HAP-1 (cell line): ENCODE measurements around the gene TMED5.
"Not testable (repeated sequence)": the region's sequence is repeated elsewhere in the genome, so short reads cannot be mapped to it uniquely, and the experiment has no call there.

ENCODE experiments used
- DNase-seq, 2 experiments: peaks; one replicate each; pipeline ENCODE4 v3.0.0-alpha.2; 2016 to 2020; ENCODE audit warnings: low spot score in 2 of 2
- H3K27me3 ChIP-seq: fragments of 250-450 bp; sonication (Bioruptor Pico); 2 replicates; pipeline ENCODE4 v1.5.1; 2020; ENCODE audit warnings: low read depth, mild to moderate bottlenecking, moderate library complexity
- H3K36me3 ChIP-seq: fragments of 250-450 bp; sonication (Bioruptor Pico); replicated peaks from 2 replicates; pipeline ENCODE4 v1.5.1; 2020; ENCODE audit warnings: mild to moderate bottlenecking
- H3K4me1 ChIP-seq: fragments of 250-450 bp; sonication (Bioruptor Pico); 2 replicates; pipeline ENCODE4 v1.5.1; 2020; ENCODE audit warnings: mild to moderate bottlenecking
- H3K4me3 ChIP-seq: fragments of 250-450 bp; sonication (Bioruptor Pico); 2 replicates; pipeline ENCODE4 v1.5.1; 2020; ENCODE audit warnings: mild to moderate bottlenecking, moderate library complexity
- H3K9me3 ChIP-seq: fragments of 250-450 bp; sonication (Bioruptor Pico); 2 replicates; pipeline ENCODE4 v1.5.1; 2020; ENCODE audit warnings: mild to moderate bottlenecking, moderate library complexity
- in situ Hi-C: fragments of 300-500 bp; cut with MboI; formaldehyde crosslinking; loops from 3 replicates; pipeline ENCODE4 v1.14.3; 2020; ENCODE audit warnings: low sequenced_read_pairs, inconsistent platforms, mixed read lengths

TMED5 gene

DNA sequence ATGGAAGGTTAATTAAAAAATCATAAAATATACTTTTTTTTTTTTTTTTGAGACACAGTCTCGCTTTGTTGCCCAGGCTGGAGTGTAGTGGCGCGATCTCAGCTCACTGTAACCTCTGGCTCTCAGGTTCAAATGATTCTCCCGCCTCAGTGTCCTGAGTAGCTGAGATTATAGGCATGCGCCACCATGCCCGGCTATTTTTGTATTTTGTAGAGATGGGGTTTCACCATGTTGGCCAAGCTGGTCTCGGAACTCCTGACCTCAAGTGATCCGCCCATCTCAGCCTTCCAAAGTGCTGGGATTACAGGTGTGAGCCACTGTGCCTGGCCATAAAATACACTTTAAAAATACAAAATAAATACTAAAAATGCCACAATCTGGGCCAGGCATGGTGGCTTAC lies 16.9 kb downstream of the TMED5 start:
- H3K36me3 ChIP-seq = peaks cover 12% of the 10 kb centered on the region; the same call in 1 of the 2 replicates

GRCh38 chr1:93159337-93159736 lies 20.9 kb downstream of the TMED5 start:
- H3K36me3 ChIP-seq = peaks cover 18% of the 10 kb centered on the region
- no peaks in the 10 kb centered on the region for H3K4me1 ChIP-seq
- H3K9me3 ChIP-seq = no peaks in the 10 kb centered on the region
- DNase-seq = no peak
- in situ Hi-C loops = no loop called here
- H3K4me3 ChIP-seq = no peak overlapping the region
- no peaks in the 10 kb centered on the region for H3K27me3 ChIP-seq

More for the DNA sequence above, 16.9 kb downstream of the TMED5 start:
- DNase-seq, H3K9me3 ChIP-seq, in situ Hi-C loops, H3K27me3 ChIP-seq, H3K4me1 ChIP-seq, H3K4me3 ChIP-seq: not testable (repeated sequence)

- peaks cover 7% of the 10 kb centered on the region for H3K4me1 ChIP-seq
- DNase-seq = no peak
- no peaks in the 10 kb centered on the region for H3K27me3 ChIP-seq
- H3K4me3 ChIP-seq = no peak overlapping the region
- in situ Hi-C loops = no loop called here
- H3K36me3 ChIP-seq = peaks cover 26% of the 10 kb centered on the region
- H3K9me3 ChIP-seq = no peaks in the 10 kb centered on the region
These were observed 24.9 kb downstream of the TMED5 start for GRCh38 chr1:93155335-93155734.

- no peak for DNase-seq
- in situ Hi-C loops = no loop called here
- H3K4me1 ChIP-seq = peaks cover 9% of the 10 kb centered on the region
- no peak overlapping the region for H3K4me3 ChIP-seq
- H3K36me3 ChIP-seq = peaks cover 23% of the 10 kb centered on the region
- no peaks in the 10 kb centered on the region for H3K9me3 ChIP-seq
- H3K27me3 ChIP-seq = no peaks in the 10 kb centered on the region
These were observed 25.3 kb downstream of the TMED5 start for GRCh38 chr1:93154898-93155297.

- Histone ChIP-seq H3K36me3 (peaks cover 14% of the 10 kb centered on the region), H3K9me3 (no peaks in the 10 kb centered on the region), H3K27me3 (no peaks in the 10 kb centered on the region), H3K4me1 (peaks cover 9% of the 10 kb centered on the region), H3K4me3 (no peak overlapping the region)
- in situ Hi-C loops = no loop called here
- DNase-seq = no peak
These were observed 27.4 kb downstream of the TMED5 start for GRCh38 chr1:93152835-93153234.

- Histone ChIP-seq H3K36me3 (peaks cover 14% of the 10 kb centered on the region), H3K4me1 (peaks cover 9% of the 10 kb centered on the region), H3K4me3 (no peak overlapping the region), H3K9me3 (no peaks in the 10 kb centered on the region), H3K27me3 (no peaks in the 10 kb centered on the region)
- no peak for DNase-seq
- in situ Hi-C loops = no loop called here
These were observed 28.7 kb downstream of the TMED5 start for GRCh38 chr1:93151474-93151873.

DNA sequence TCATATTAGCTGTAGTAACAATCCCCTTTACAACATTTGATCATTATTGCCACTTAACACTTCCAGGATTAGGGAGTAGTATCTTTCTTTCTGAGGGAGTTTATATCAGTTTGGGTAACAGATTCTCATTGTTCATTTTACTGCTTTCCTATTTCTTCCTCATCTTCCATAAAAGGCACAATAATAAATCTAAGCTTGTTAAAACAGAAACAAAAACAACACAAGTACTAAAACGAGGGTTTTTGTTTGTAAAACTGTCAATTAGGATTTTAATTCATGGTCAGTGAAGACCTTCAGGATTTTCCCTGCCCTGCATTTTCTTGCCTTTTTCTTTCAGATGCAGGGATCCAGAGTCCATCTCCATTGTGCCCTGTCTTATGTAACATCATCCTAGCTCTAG lies 29.5 kb downstream of the TMED5 start:
- Histone ChIP-seq H3K4me1 (peaks cover 9% of the 10 kb centered on the region), H3K27me3 (no peaks in the 10 kb centered on the region), H3K36me3 (peaks cover 10% of the 10 kb centered on the region), H3K4me3 (no peak overlapping the region), H3K9me3 (no peaks in the 10 kb centered on the region)
- in situ Hi-C loops = no loop called here
- DNase-seq = peak in 1 of 2 experiments; percentile 26

GRCh38 chr1:93148001-93148400 lies 32.2 kb downstream of the TMED5 start:
- DNase-seq = no peak
- peaks cover 7% of the 10 kb centered on the region; the same call in 1 of the 2 replicates for H3K36me3 ChIP-seq
- H3K27me3 ChIP-seq = no peaks in the 10 kb centered on the region
- in situ Hi-C loops = no loop called here
- no peaks in the 10 kb centered on the region for H3K9me3 ChIP-seq
- H3K4me3 ChIP-seq = no peak overlapping the region
- H3K4me1 ChIP-seq = peaks cover 9% of the 10 kb centered on the region

GRCh38 chr1:93143769-93144168 lies 36.4 kb downstream of the TMED5 start:
- Histone ChIP-seq H3K36me3 (peaks cover 1% of the 10 kb centered on the region), H3K27me3 (no peaks in the 10 kb centered on the region), H3K9me3 (no peaks in the 10 kb centered on the region), H3K4me3 (no peak overlapping the region), H3K4me1 (no peaks in the 10 kb centered on the region)
- DNase-seq = no peak
- in situ Hi-C loops = no loop called here

DNA sequence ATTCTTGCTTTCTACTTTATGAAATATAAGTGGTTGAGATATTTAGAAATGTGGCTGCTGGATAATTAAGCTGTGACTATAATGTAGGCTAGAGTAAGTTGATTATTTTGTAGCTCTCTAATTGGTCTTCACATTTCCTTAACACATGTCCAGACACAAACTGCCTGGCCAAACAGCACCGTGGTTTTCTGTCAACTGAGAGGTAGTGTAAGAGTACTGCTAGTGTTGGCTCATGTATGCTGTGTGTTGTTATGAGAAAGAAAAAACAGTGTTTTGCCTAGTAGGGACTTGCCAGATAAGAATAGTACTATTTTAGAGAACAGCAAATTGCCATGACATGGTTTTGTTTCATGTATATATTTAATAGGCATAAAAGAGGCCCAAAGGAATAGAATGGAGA lies 37.1 kb downstream of the TMED5 start:
- no peak overlapping the region for H3K4me3 ChIP-seq
- no peaks in the 10 kb centered on the region for H3K9me3 ChIP-seq
- in situ Hi-C loops = no loop called here
- H3K4me1 ChIP-seq = no peaks in the 10 kb centered on the region
- no peaks in the 10 kb centered on the region for H3K27me3 ChIP-seq
- DNase-seq = no peak
- H3K36me3 ChIP-seq = peaks cover 8% of the 10 kb centered on the region

DNA sequence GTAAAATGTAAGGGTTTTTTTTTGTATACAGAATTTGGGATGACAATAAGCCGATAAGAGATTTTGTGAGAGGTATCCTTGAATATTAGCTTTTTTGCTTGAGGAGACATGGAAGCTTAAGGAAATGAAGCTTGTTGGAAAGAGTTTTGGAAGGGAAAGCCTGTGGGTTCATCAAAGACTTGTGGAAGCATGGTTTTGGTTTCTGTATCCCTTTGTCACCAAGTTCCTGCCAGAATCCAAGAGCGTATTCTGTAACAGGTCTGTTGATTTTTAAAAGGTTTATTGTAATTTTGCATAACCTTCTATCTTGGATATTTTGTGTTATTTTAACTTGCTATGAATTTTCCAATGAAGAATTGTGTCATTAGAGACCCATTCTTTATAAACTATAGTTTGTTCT lies 38.1 kb downstream of the TMED5 start:
- in situ Hi-C loops = no loop called here

DNA sequence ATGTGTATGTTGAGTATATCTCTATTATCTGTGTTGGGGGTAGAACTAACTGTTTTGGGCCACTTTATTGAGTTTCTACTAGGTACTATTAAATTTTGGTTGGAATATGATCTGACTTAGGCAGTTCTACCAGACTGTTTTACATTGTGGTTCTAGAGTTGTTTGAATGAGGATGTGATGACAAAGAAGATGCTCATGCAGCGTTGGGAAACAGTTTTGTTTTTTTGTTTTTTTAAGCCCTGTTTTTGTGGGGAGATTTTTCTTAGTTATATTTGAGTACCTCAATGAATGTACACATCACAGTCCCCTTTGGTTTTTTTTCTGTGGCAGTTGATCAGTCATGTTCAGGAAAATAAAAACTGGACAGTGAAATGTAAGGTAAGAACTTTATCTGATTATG lies 40.1 kb downstream of the TMED5 start:
- no peak overlapping the region for H3K4me3 ChIP-seq
- DNase-seq = no peak
- in situ Hi-C loops = no loop called here
- no peaks in the 10 kb centered on the region for H3K27me3 ChIP-seq
- H3K4me1 ChIP-seq = no peaks in the 10 kb centered on the region
- peaks cover 37% of the 10 kb centered on the region for H3K36me3 ChIP-seq
- H3K9me3 ChIP-seq = no peaks in the 10 kb centered on the region

More for the DNA sequence above, 38.1 kb downstream of the TMED5 start:
- Histone ChIP-seq H3K9me3 (no peaks in the 10 kb centered on the region), H3K27me3 (no peaks in the 10 kb centered on the region), H3K4me1 (no peaks in the 10 kb centered on the region), H3K36me3 (peaks cover 18% of the 10 kb centered on the region), H3K4me3 (no peak overlapping the region)
- no peak for DNase-seq

GRCh38 chr1:93137604-93138292 lies 42.5 kb downstream of the TMED5 start:
- Histone ChIP-seq H3K9me3 (no peaks in the 10 kb centered on the region), H3K36me3 (peaks cover 49% of the 10 kb centered on the region), H3K27me3 (no peaks in the 10 kb centered on the region), H3K4me1 (no peaks in the 10 kb centered on the region), H3K4me3 (no peak overlapping the region)
- DNase-seq = no peak
- in situ Hi-C loops = no loop called here

GRCh38 chr1:93136445-93136844 lies 43.8 kb downstream of the TMED5 start:
- Histone ChIP-seq H3K36me3 (peaks cover 49% of the 10 kb centered on the region), H3K4me3 (no peak overlapping the region), H3K27me3 (no peaks in the 10 kb centered on the region), H3K9me3 (no peaks in the 10 kb centered on the region), H3K4me1 (no peaks in the 10 kb centered on the region)
- in situ Hi-C loops = no loop called here
- no peak for DNase-seq

GRCh38 chr1:93132638-93133037 lies 47.6 kb downstream of the TMED5 start:
- Histone ChIP-seq H3K4me1 (peaks cover 2% of the 10 kb centered on the region; the same call in 1 of the 2 replicates), H3K9me3 (no peaks in the 10 kb centered on the region), H3K27me3 (no peaks in the 10 kb centered on the region), H3K4me3 (no peak overlapping the region), H3K36me3 (peaks cover 40% of the 10 kb centered on the region)
- DNase-seq = no peak
- in situ Hi-C loops = no loop called here
